Dermis lymphatic vessel endothelial cell (primary cell): ENCODE data around the gene HTN1. TPM values are rescaled to one million over a fixed set of nuclear protein-coding genes. Genes with fewer than 3 reads are reported as not detected.

Source experiments
- total RNA-seq: library from RNA; depleted of rRNA; stranded (reverse); fragments of >200 nt; gene quantifications from 2 replicates; pipeline ENCODE4 v1.2.1, GENCODE V29; 2014

Gene HTN1
- total RNA-seq, result not detected in 2 replicates

DNA sequence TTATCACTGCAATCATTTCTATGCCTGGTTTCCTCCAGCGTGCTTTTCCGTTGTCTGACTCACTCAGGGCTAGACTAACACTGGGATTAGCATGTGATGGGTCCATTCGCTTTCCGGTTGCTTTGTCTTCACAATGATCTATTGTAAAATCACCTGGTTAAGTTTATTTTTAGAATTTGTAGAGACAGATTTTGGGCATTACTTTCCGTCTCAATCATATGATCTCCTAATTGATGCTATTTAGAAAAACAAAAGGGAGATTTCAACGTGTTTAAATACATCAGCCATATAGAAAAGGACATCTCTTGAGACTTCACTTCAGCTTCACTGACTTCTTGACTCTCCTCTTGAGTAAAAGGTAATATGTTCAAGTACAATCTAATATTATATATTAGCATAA is at the start of gene HTN1:
Gene HTN1 (plus strand): TSS at position 301 of the 400 bp plus-strand sequence. CDS start 2,639 bp downstream, outside the sequence.

DNA sequence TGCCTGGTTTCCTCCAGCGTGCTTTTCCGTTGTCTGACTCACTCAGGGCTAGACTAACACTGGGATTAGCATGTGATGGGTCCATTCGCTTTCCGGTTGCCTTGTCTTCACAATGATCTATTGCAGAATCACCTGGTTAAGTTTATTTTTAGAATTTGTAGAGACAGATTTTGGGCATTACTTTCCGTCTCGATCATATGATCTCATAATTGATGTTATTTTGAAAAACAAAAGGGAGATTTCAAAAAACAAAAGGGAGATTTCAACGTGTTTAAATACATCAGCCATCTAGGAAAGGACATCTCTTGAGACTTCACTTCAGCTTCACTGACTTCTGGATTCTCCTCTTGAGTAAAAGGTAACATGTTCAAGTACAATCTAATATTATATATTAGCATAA is 22.1 kb upstream of the HTN1 start, which contains the start of gene HTN3:
Gene HTN3 (plus strand): TSS at position 301 of the 400 bp plus-strand sequence. CDS start 2,282 bp downstream, outside the sequence.

Other genes with a start within 250 kb of the HTN1 start
- 0.22 and 0.52 TPM in 2 replicates for gene SULT1E1, start 190.3 kb upstream of the HTN1 start, total RNA-seq
- not detected in 2 replicates for gene CSN1S1, start 119.4 kb upstream of the HTN1 start, total RNA-seq
- not detected in 2 replicates for gene CSN2, start 84.7 kb upstream of the HTN1 start, total RNA-seq
- gene STATH, start 54.5 kb upstream of the HTN1 start, total RNA-seq, result not detected in 2 replicates
- gene HTN3, start 22.0 kb upstream of the HTN1 start, total RNA-seq, result not detected in 2 replicates
- not detected in 2 replicates for gene PRR27, start 103.8 kb downstream of the HTN1 start, total RNA-seq
- gene ODAM, start 145.3 kb downstream of the HTN1 start, total RNA-seq, result not detected in 2 replicates
- not detected in 2 replicates for gene FDCSP, start 175.7 kb downstream of the HTN1 start, total RNA-seq
- gene CSN3, start 192.2 kb downstream of the HTN1 start, total RNA-seq, result not detected in 2 replicates